HEK293T (cell line): ENCODE data around the gene CTXND1.

Experiments
- BHLHE40 ChIP-seq: fragments of 450-650 bp; IDR thresholded peaks from 2 replicates; pipeline ENCODE4 v1.6.1; 2016; ENCODE audit warnings: mild to moderate bottlenecking, moderate library complexity, borderline replicate concordance
- CTBP1 ChIP-seq: fragments of 450-650 bp; IDR thresholded peaks from 2 replicates; pipeline ENCODE4 v1.6.1; 2016; ENCODE audit warnings: borderline replicate concordance
- ELF4 ChIP-seq: fragments of 450-650 bp; IDR thresholded peaks from 2 replicates; pipeline ENCODE4 v1.6.1; 2017; ENCODE audit warnings: antibody characterized with exemption
- FOXA1 ChIP-seq: fragments of 450-650 bp; IDR thresholded peaks from 2 replicates; pipeline ENCODE4 v1.6.1; 2016; ENCODE audit warnings: mild to moderate bottlenecking
- FOXK2 ChIP-seq: fragments of 450-650 bp; IDR thresholded peaks from 2 replicates; pipeline ENCODE4 v1.6.1; 2016; ENCODE audit warnings: mild to moderate bottlenecking
- FOXM1 ChIP-seq: fragments of 450-650 bp; IDR thresholded peaks from 2 replicates; pipeline ENCODE4 v1.6.1; 2017; ENCODE audit warnings: mild to moderate bottlenecking, borderline replicate concordance
- L3MBTL2 ChIP-seq: fragments of 450-650 bp; conservative IDR thresholded peaks from 2 replicates; pipeline ENCODE4 v1.6.1; 2016; ENCODE audit warnings: mild to moderate bottlenecking
- LEF1 ChIP-seq: fragments of 450-650 bp; IDR thresholded peaks from 2 replicates; pipeline ENCODE4 v1.6.1; 2017; ENCODE audit warnings: mild to moderate bottlenecking, borderline replicate concordance
- NFRKB ChIP-seq: fragments of 450-650 bp; IDR thresholded peaks from 2 replicates; pipeline ENCODE4 v1.6.1; 2016; ENCODE audit warnings: mild to moderate bottlenecking, moderate library complexity
- SP1 ChIP-seq: fragments of 450-650 bp; IDR thresholded peaks from 2 replicates; pipeline ENCODE4 v1.6.1; 2017
- TARDBP ChIP-seq: fragments of 450-650 bp; IDR thresholded peaks from 2 replicates; pipeline ENCODE4 v1.6.1; 2016
- TF ChIP-seq, protein P1 (sequence below): fragments of 450-650 bp; IDR thresholded peaks from 2 replicates; pipeline ENCODE4 v1.6.1; 2016

DNA sequence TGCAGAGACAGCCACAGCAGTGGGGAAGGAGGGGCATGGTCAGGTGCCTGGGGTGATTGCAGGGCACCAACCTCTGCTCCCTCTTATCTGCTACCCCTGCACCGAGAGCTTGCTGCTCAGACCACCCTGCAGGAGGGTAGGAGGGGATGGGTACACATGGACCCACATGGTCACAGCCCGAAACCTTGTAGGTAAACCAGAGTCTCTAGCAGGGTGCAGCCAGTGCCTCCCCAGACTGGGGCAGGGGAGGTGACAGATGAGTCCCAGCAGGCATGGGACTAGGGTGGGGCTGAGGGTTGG is 50.0 kb downstream of the CTXND1 start:
- TF ChIP-seq CTBP1 = no peak
- TF ChIP-seq SP1 = no peak
- TF ChIP-seq LEF1 = no peak
- TF ChIP-seq FOXM1 = no peak
- no peak for TF ChIP-seq ELF4
- no peak for TF ChIP-seq TARDBP
- no peak for TF ChIP-seq L3MBTL2
- no peak for TF ChIP-seq FOXK2
- TF ChIP-seq, protein P1, sequence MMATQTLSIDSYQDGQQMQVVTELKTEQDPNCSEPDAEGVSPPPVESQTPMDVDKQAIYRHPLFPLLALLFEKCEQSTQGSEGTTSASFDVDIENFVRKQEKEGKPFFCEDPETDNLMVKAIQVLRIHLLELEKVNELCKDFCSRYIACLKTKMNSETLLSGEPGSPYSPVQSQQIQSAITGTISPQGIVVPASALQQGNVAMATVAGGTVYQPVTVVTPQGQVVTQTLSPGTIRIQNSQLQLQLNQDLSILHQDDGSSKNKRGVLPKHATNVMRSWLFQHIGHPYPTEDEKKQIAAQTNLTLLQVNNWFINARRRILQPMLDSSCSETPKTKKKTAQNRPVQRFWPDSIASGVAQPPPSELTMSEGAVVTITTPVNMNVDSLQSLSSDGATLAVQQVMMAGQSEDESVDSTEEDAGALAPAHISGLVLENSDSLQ = no peak
- TF ChIP-seq NFRKB = no peak
- TF ChIP-seq FOXA1 = no peak
- no peak for TF ChIP-seq BHLHE40
